K562 (cell line): ENCODE results near the gene HIP1R. TPM values are rescaled to one million over a fixed set of nuclear protein-coding genes. Genes with fewer than 3 reads are reported as not detected.

Experiments
- ATAC-seq: fragments of 200-7000 bp; cut with Tn5 transposase; 3 replicates; pipeline ENCODE4 v1.9.1; 2020; ENCODE audit warnings: moderate library complexity
- BruUV-seq: library from RNA; stranded (reverse); fragments of 400-500 nt; replicated peaks from 2 replicates; lab custom pipeline; 2021; lab: Mats Ljungman, UMichigan
- CTCF ChIA-PET: fragments of 300-600 bp; formaldehyde crosslinking; extraction: SDS; loops from one replicate; lab custom pipeline; 2021; ENCODE audit warnings: low intra/inter-chr PET ratio; lab: Yijun Ruan, JAX
- POLR2A ChIA-PET: fragments of 300-600, 350-650 bp; sonication (Branson Sonifier 250); formaldehyde crosslinking; extraction: SDS; loops from one replicate; lab custom pipeline; 2021; ENCODE audit warnings: antibody characterized with exemption, inconsistent platforms; lab: Yijun Ruan, JAX
- DNase-seq, 4 experiments: peaks; one replicate each; pipeline versions ENCODE4 v3.0.0 to v3.0.0-alpha.2; 2011 to 2018; ENCODE audit warnings: low spot score in 3 of 4, mixed read lengths in 3 of 4; ENCODE audit errors: extremely low read depth in 1 of 4
- FAIRE-seq: peaks from 2 replicates; lab custom pipeline; 2011; peaks lifted over from hg19 to GRCh38; lab: Jason Lieb, UNC
- H2AFZ ChIP-seq: 2 replicates; pipeline ENCODE4 v1.6.0; 2011; ENCODE audit warnings: low read depth, low read length, control low read depth, inconsistent platforms
- H3K27ac ChIP-seq: fragments of 200-600 bp; 3 replicates; pipeline ENCODE4 v1.8.0; 2011; ENCODE audit warnings: low read depth, mild to moderate bottlenecking, control low read depth, inconsistent platforms, low read length, moderate library complexity, mixed read lengths; ENCODE audit errors: extremely low read depth
- H3K27me3 ChIP-seq, 2 experiments: fragments of 300-600 bp in 1 of 2; 2 replicates in 1 of 2; 3 replicates in 1 of 2; pipeline versions ENCODE4 v1.6.0 to v1.8.0; 2011; ENCODE audit warnings: inconsistent platforms in 2 of 2, low read length in 2 of 2, mild to moderate bottlenecking in 1 of 2, mixed read lengths in 1 of 2, moderate library complexity in 1 of 2; ENCODE audit not compliant: control insufficient read depth in 2 of 2, insufficient read depth in 2 of 2
- H3K36me3 ChIP-seq: fragments of 300-600 bp; 3 replicates; pipeline ENCODE4 v1.8.0; 2011; ENCODE audit warnings: mild to moderate bottlenecking, low read length, inconsistent platforms; ENCODE audit not compliant: control insufficient read depth, insufficient read depth
- H3K4me1 ChIP-seq, 2 experiments: fragments of 200-600 bp in 1 of 2; replicated peaks in 1 of 2; 2 replicates in 1 of 2; 3 replicates in 1 of 2; pipeline versions ENCODE4 v1.5.1 to v1.8.0; 2011; ENCODE audit warnings: inconsistent platforms in 2 of 2, low read length in 2 of 2, mild to moderate bottlenecking in 1 of 2, mixed read lengths in 1 of 2, moderate library complexity in 1 of 2; ENCODE audit not compliant: control insufficient read depth in 2 of 2, insufficient read depth in 2 of 2
- H3K4me2 ChIP-seq: 2 replicates; pipeline ENCODE4 v1.6.1; 2011; ENCODE audit warnings: low read length, control low read depth, inconsistent platforms, mixed read lengths; ENCODE audit not compliant: insufficient read depth
- H3K4me3 ChIP-seq: fragments of 200-600 bp; sonication (generic), shearing (Covaris generic); 2 replicates; pipeline ENCODE4 v1.5.1; 2016; ENCODE audit warnings: control low read depth, inconsistent platforms
- H3K79me2 ChIP-seq: fragments of 200-600 bp; 3 replicates; pipeline ENCODE4 v1.8.0; 2011; ENCODE audit warnings: low read length, inconsistent platforms; ENCODE audit not compliant: control insufficient read depth, insufficient read depth
- H3K9ac ChIP-seq, 2 experiments: 2 replicates each; pipeline versions ENCODE4 v1.6.0 to v1.6.1; 2011; ENCODE audit warnings: low read depth in 2 of 2, low read length in 2 of 2, control low read depth in 1 of 2, inconsistent platforms in 1 of 2, mild to moderate bottlenecking in 1 of 2, mixed read lengths in 1 of 2; ENCODE audit not compliant: insufficient read depth in 1 of 2
- H3K9me1 ChIP-seq: one replicate; pipeline ENCODE4 v1.6.0; 2011; ENCODE audit warnings: inconsistent platforms, mild to moderate bottlenecking, low read length, moderate library complexity; ENCODE audit not compliant: control insufficient read depth, insufficient read depth
- H3K9me3 ChIP-seq: replicated peaks from 2 replicates; pipeline ENCODE4 v1.5.1; 2011; ENCODE audit warnings: low read depth, low read length, inconsistent platforms; ENCODE audit not compliant: control insufficient read depth, insufficient read depth
- H4K20me1 ChIP-seq: replicated peaks from 2 replicates; pipeline ENCODE4 v1.6.1; 2011; ENCODE audit warnings: low read length, inconsistent platforms, mixed read lengths; ENCODE audit not compliant: control insufficient read depth, insufficient read depth
- WGBS: fragments of 100-300 bp; shearing (Covaris generic); methylation state at CpG from one replicate; pipeline ENCODE4 v1.1.6; 2016; ENCODE audit warnings: low coverage, mixed read lengths; ENCODE audit not compliant: insufficient coverage; ENCODE audit errors: missing lambda C conversion rate; 5-methylcytosine and 5-hydroxymethylcytosine counted together
- in situ Hi-C: fragments of 300-500 bp; cut with MboI; formaldehyde crosslinking; loops from 4 replicates; pipeline ENCODE4 v1.15.0; 2018; ENCODE audit warnings: inconsistent platforms, mixed read lengths
- intact Hi-C: fragments of 100-400 bp; cut with micrococcal nuclease; formaldehyde crosslinking; loops from 2 replicates; pipeline ENCODE4 v1.14.2; 2022
- polyA plus RNA-seq, 8 experiments: library from polyadenylated mRNA; depleted of rRNA in 4 of 8; stranded (reverse) in 5 of 8; unstranded in 3 of 8; fragments of >200 nt; fragmentation: Nextera tagmentation in 2 of 8; fragmentation: Illumina TruSeq in 1 of 8; extraction: Ambion mirVana in 2 of 8; extraction: Trizol in 1 of 8; gene quantifications; 2 replicates each; pipeline versions ENCODE4 v1.2.1 to v1.2.3, GENCODE V29; 2011 to 2014; ENCODE audit warnings: inconsistent platforms in 1 of 8, missing spikeins in 1 of 8
- total RNA-seq, 7 experiments: library from RNA; depleted of rRNA in 6 of 7; stranded (reverse); fragments of >200 nt in 6 of 7; fragmentation: Illumina TruSeq in 2 of 7; extraction: Trizol in 2 of 7; gene quantifications; 2 replicates each; pipeline versions ENCODE4 v1.2.1 to v1.2.3, GENCODE V29; 2011 to 2021; ENCODE audit warnings: low replicate concordance in 1 of 7
- TF ChIP-seq, protein P1 (sequence below): fragments of 450-650 bp; IDR thresholded peaks from 2 replicates; pipeline ENCODE4 v1.6.1; 2018; ENCODE audit not compliant: partially characterized antibody
- TF ChIP-seq, protein P2 (sequence below): fragments of 450-650 bp; formaldehyde crosslinking; IDR thresholded peaks from 2 replicates; pipeline ENCODE4 v1.4.0; 2020; ENCODE audit warnings: mild to moderate bottlenecking, moderate library complexity

The HIP1R gene
- total and polyA plus RNA-seq, 9 of the 15 experiments (the other 6 are each of a cell fraction or from before 2014, with no cell fraction given), result 0.15 to 31.0 (median 14.2) TPM

DNA sequence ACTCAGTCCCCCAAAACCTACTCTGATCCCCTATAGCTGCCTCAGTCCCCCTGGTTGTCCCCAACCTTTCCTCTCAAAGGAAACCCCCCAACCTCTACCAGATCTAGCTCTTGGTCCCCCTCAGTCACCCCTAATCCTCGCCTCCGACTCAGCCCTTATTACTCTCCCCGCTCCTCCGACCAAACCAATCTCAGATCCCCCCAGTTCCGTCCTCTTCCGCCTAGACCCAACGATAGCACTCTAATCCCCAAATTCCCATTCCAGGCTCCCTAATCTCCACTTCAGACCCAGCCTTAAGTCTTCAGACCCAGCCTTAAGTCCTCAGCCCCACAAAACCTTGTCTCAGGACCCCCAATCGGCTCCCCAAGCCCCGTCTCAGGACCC is 60.1 kb downstream of the HIP1R start (continued):
- TF ChIP-seq, protein P1, sequence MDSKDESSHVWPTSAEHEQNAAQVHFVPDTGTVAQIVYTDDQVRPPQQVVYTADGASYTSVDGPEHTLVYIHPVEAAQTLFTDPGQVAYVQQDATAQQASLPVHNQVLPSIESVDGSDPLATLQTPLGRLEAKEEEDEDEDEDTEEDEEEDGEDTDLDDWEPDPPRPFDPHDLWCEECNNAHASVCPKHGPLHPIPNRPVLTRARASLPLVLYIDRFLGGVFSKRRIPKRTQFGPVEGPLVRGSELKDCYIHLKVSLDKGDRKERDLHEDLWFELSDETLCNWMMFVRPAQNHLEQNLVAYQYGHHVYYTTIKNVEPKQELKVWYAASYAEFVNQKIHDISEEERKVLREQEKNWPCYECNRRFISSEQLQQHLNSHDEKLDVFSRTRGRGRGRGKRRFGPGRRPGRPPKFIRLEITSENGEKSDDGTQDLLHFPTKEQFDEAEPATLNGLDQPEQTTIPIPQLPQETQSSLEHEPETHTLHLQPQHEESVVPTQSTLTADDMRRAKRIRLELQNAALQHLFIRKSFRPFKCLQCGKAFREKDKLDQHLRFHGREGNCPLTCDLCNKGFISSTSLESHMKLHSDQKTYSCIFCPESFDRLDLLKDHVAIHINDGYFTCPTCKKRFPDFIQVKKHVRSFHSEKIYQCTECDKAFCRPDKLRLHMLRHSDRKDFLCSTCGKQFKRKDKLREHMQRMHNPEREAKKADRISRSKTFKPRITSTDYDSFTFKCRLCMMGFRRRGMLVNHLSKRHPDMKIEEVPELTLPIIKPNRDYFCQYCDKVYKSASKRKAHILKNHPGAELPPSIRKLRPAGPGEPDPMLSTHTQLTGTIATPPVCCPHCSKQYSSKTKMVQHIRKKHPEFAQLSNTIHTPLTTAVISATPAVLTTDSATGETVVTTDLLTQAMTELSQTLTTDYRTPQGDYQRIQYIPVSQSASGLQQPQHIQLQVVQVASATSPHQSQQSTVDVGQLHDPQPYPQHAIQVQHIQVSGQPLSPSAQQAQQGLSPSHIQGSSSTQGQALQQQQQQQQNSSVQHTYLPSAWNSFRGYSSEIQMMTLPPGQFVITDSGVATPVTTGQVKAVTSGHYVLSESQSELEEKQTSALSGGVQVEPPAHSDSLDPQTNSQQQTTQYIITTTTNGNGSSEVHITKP, result peak; percentile 81

DNA sequence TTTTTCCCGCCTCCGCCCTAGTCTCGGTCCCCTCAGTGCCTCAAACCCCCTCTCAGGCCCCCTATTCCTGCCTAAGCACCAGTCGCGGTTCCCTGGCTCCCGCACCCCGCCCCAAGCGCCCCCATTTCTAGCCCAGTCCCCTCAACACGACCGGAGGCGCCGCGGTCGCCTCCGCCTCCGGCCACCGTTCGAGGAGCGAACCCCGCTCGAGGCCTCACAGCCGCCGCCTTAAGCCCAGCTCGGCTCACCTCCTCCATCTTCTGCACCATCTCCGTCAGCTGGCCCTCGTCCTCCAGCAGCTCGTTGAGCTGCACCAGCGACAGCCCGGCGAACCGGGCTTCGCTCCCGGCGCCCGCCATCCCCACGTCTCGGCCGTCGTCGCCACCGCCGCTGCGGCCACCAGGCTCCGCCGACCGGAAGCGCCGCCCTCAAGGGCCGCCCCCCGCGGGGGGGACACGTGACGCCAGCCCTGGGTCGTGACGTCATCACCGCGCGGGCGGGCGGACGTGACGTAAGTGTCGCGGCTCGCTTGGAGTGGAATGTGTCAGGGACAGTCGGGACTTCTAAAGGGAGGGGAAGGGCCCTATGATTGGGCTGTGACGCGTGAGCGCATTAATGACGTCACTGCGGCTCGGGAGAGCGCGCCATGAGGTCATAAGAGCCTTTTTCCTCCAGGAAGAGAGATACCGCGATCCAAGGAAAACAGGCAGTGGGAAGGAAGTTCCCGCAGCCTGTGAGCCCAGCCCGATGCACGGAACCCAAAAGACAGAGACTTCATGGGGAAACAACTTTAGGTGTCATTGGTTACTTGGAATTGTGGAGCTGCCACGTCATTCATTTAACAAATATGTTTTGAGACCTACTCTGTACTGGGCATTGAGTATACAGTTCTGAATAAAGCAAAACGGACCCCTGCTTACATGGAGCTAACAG is 60.7 kb downstream of the HIP1R start, which contains the start of gene VPS37B:
VPS37B (minus strand) TSS at position 421 of the 933 bp plus-strand sequence; CDS start at position 359, 62 bp downstream.
- CTCF ChIA-PET, result no interaction called here
- TF ChIP-seq, protein P2, sequence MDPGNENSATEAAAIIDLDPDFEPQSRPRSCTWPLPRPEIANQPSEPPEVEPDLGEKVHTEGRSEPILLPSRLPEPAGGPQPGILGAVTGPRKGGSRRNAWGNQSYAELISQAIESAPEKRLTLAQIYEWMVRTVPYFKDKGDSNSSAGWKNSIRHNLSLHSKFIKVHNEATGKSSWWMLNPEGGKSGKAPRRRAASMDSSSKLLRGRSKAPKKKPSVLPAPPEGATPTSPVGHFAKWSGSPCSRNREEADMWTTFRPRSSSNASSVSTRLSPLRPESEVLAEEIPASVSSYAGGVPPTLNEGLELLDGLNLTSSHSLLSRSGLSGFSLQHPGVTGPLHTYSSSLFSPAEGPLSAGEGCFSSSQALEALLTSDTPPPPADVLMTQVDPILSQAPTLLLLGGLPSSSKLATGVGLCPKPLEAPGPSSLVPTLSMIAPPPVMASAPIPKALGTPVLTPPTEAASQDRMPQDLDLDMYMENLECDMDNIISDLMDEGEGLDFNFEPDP, result no peak

More for the DNA sequence above, 60.7 kb downstream of the HIP1R start, which contains the start of gene VPS37B:
- H3K36me3 ChIP-seq, result peaks cover 14% of the 10 kb centered on the region; the same call in 2 of the 3 replicates
- H4K20me1 ChIP-seq, result peaks cover 15% of the 10 kb centered on the region; the same call in 1 of the 2 replicates
- peak within 1 kb of the TSS; percentile 80 for H2AFZ ChIP-seq
- BruUV-seq, result no TSS peak
- no peaks in the 10 kb centered on the region for H3K27me3 ChIP-seq
- peak within 1 kb of the TSS; percentile 86 for H3K4me3 ChIP-seq
- FAIRE-seq, result peak; percentile 75
- H3K9me3 ChIP-seq, result no peaks in the 10 kb centered on the region
- H3K4me2 ChIP-seq, result peak within 1 kb of the TSS; percentile 92
- in situ Hi-C loops, result no loop called here
- peak; percentile 83 for ATAC-seq
- H3K4me1 ChIP-seq, result peaks cover 16 to 41% of the 10 kb centered on the region in 2 experiments
- peak; percentile 92 to 99 (median 98) for DNase-seq
- peak within 1 kb of the TSS; percentile 92 for H3K27ac ChIP-seq
- H3K9me1 ChIP-seq, result no peaks in the 10 kb centered on the region
- intact Hi-C loops, result no loop called here
- H3K79me2 ChIP-seq, result peaks cover 49% of the 10 kb centered on the region
- WGBS, result 12% methylated on average over 68 of the region's 81 CpGs
- POLR2A ChIA-PET, result interaction anchor here (1.8 kb wide), 1 partner anchor 10 kb away, joined by 6 read pairs; no protein-coding TSS in a partner anchor
- H3K9ac ChIP-seq, result peak within 1 kb of the TSS; percentile 95 to 96
